Measurements from ENCODE around the gene SLIT1.

SLIT1 gene

DNA sequence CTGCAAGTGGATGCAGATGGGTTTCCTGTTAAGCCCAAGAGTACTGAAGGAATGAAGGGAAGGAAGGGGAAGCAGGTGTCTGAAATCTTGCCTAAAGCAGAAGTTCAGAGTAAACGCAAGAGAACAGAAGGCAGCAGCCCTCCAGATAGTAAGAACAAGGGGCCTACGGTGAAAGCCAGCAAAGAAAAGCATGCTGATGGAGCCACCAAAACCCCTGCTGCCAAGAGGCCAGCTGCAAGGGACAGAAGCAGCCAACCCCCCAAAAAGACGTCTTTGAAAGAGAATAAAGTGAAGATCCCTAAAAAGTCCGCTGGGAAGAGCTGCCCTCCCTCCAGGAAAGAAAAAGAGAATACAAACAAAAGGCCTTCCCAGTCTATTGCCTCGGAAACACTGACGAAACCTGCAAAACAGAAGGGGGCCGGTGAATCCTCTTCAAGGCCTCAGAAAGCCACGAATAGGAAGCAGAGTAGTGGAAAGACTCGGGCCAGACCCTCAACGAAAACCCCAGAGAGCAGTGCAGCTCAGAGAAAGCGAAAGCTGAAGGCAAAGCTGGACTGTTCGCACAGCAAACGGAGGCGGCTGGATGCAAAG is 201.1 kb downstream of the SLIT1 start:
- no peak for DNase-seq (ENCODE audit: low read depth in 2 of 3, low spot score in 2 of 3)

DNA sequence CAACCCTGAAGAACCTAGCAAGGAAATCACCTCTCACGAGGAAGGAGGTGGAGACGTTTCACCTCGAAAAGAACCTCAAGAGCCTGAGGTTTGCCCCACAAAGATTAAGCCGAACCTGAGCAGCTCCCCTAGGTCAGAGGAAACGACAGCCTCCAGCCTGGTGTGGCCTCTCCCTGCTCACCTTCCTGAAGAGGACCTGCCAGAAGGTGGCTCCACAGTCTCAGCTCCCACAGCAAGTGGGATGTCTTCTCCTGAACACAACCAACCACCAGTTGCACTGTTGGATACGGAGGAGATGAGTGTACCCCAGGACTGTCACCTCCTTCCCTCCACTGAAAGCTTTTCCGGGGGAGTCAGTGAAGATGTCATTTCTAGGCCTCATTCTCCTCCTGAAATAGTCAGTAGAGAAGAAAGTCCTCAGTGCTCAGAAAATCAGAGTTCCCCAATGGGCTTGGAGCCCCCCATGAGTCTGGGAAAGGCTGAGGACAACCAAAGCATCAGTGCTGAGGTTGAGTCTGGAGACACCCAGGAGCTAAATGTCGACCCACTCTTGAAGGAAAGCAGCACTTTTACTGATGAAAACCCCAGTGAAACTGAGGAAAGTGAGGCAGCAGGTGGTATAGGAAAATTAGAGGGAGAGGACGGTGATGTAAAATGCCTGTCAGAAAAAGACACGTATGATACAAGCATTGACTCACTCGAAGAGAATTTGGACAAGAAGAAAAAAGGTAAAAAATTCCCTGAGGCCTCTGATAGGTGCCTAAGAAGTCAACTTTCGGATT is 203.4 kb downstream of the SLIT1 start:
- no peak for DNase-seq (ENCODE audit: low read depth in 2 of 3, low spot score in 2 of 3)

DNA sequence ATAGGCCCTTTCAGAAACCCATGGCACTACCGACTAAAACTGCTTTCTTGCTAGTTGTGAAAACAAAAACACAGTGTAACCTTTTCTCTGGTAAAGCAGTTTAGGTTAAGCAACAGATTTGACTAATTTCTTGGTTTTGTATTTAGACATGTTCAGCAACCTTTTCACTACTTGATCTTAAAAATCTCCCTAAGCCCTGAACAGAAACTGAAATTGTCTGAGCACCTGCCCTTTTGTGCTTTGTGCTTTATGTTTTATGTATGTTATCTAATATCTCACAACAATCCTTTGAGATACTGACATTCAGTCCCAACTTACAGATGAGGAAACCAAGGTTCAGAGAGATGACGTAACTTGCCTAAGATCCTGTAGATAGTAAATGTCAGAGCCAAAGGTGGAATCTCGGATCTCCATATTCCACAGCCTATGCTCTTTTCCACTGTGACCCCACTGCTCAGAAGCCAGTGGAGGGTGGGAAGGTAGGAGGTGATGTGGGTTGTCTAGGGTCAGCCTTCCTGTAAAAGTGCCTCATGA is 207.1 kb downstream of the SLIT1 start:
- no peak for DNase-seq (ENCODE audit: low read depth in 2 of 3, low spot score in 2 of 3)

GRCh38 chr10:96975136-96975535 is 210.6 kb downstream of the SLIT1 start:
- DNase-seq (ENCODE audit: low read depth in 2 of 3, low spot score in 2 of 3), result no peak

- no peak for DNase-seq (ENCODE audit: low read depth in 2 of 3, low spot score in 2 of 3)
Observed at GRCh38 chr10:96973809-96974747, 211.7 kb downstream of the SLIT1 start.

GRCh38 chr10:96972264-96972663 is 213.5 kb downstream of the SLIT1 start:
- DNase-seq (ENCODE audit: low read depth in 2 of 3, low spot score in 2 of 3), result no peak

DNA sequence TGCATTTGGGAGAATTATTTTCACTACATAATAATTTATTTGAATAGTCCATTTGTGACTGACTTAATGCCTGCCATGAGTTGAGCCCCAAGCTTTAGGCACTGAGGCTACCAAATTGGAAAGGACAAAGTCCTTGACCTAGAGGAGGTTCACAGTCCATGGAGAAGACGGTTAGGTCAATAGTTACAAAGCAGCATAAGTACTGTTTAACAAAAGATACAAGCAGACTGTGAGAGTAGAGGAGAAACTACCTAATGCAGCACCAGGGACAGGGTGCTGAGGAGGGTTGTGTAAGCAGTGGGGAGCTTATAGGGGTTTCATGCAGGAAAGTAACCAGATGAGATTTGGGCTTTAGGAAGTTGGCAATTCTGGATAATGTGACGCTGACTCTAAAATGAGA is 214.4 kb downstream of the SLIT1 start:
- DNase-seq (ENCODE audit: low read depth in 2 of 3, low spot score in 2 of 3), result no peak

- DNase-seq (ENCODE audit: low read depth in 2 of 3, low spot score in 2 of 3), result no peak
Observed at GRCh38 chr10:96968682-96969423, 216.9 kb downstream of the SLIT1 start.

- DNase-seq (ENCODE audit: low read depth in 2 of 3, low spot score in 2 of 3), result no peak
Observed at GRCh38 chr10:96967847-96968246, 217.9 kb downstream of the SLIT1 start.

DNA sequence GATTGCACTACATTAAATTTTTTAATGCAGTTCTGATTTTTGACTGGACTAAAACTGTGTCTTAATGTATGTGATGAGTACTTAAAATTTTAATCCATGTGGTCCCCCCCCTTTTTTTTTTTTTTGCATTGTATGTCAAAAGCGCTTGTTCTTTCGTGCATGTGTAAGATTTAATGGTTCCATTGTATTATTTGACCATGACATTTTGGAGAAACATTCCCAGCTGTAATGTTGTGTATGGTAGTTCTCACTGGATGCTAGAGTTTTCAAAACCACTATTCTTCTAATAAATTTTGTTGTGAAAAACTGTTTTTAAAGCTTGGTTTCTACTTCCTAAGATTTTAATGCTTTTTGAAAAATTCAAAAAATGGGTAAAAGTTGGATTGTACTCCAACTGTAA is 221.6 kb downstream of the SLIT1 start:
- no peak for DNase-seq (ENCODE audit: low read depth in 2 of 3, low spot score in 2 of 3)

DNA sequence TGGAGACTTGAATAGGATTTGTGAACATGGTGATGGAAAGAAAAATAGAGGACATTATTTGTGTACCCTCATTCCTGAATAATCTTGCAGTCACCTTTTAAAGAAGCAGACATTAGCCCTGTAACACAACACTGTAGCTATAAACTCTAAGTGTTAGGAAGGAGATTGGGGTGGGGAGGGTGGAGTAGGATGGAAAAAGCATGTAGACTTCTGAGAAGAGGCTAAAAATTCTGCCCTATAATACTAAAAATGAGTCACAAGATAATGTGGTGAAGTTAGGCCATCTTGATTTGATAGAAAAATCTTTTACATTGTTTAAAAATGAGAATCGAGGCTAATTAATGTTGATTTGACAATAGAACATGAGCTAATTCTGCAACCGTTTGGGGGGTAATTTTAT is 224.9 kb downstream of the SLIT1 start:
- DNase-seq (ENCODE audit: low read depth in 2 of 3, low spot score in 2 of 3), result no peak

GRCh38 chr10:96959733-96960132 is 226.0 kb downstream of the SLIT1 start:
- no peak for DNase-seq (ENCODE audit: low read depth in 2 of 3, low spot score in 2 of 3)

GRCh38 chr10:96958071-96958470 is 227.7 kb downstream of the SLIT1 start:
- DNase-seq (ENCODE audit: low read depth in 2 of 3, low spot score in 2 of 3), result no peak

DNA sequence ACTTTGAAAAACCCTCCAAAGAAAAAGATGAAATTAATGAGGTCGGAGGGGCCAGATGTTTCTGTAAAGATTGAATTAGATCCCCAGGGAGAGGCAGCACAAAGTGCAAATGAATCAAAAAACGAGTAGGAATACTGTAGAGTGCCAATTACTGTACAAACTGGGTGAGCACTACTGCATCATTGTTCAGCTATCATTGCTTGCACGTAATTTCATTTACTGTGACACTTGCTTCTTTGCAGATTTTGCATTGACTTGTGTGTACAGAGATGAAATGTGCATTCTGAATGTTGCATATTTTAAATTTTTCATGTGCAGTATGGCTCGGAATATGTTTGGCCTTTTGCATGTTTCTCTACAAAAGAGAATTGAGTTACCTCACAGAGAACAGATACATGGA is 230.0 kb downstream of the SLIT1 start:
- DNase-seq (ENCODE audit: low read depth in 2 of 3, low spot score in 2 of 3), result no peak

GRCh38 chr10:96951954-96952353 is 233.8 kb downstream of the SLIT1 start:
- no peak for DNase-seq (ENCODE audit: low read depth in 2 of 3, low spot score in 2 of 3)

DNA sequence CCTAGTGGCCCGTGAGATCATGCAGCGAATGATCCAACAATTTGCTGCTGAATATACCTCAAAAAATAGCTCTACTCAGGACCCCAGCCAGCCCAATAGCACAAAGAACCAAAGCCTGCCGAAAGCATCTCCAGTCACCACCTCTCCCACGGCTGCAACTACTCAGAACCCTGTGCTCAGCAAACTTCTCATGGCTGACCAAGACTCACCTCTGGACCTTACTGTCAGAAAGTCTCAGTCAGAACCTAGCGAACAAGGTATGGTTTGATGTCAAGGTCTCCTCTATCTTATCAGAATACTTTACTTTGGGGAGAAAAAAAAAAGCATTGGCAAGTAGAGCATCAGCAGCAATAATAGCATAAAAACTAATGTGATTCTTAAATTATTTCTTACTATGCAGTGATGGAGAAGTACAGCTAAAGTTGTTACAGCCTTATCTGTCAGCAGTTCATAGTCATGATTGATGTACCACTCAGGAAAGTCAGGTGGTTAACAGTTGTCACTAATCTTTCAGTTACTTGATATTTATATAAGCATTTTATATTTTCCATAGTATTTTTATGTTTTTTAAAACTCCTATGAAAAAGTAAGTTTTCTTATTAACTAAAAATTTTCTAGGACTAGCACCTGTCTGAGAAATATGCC is 236.6 kb downstream of the SLIT1 start:
- no peak for DNase-seq (ENCODE audit: low read depth in 2 of 3, low spot score in 2 of 3)
